Adipocyte (in vitro differentiated cells): Measurements from ENCODE around the gene CORO2B.
A peak's percentile ranks its signal among the peaks of the same experiment; 100 is the strongest.

Source experiments
- DNase-seq: peaks from one replicate; pipeline ENCODE4 v3.0.0-alpha.2; 2015; ENCODE audit warnings: low read depth
- H3K27me3 ChIP-seq: replicated peaks from 2 replicates; pipeline ENCODE4 v1.7.0; 2013; ENCODE audit warnings: mild to moderate bottlenecking, low read length, moderate library complexity; ENCODE audit not compliant: control insufficient read depth, insufficient read depth
- H3K36me3 ChIP-seq: 2 replicates; pipeline ENCODE4 v1.7.0; 2013; ENCODE audit warnings: low read length, mild to moderate bottlenecking, moderate library complexity; ENCODE audit not compliant: control insufficient read depth, insufficient read depth, severe bottlenecking
- H3K4me1 ChIP-seq: 2 replicates; pipeline ENCODE4 v1.7.0; 2013; ENCODE audit warnings: mild to moderate bottlenecking, low read length, moderate library complexity; ENCODE audit not compliant: control insufficient read depth, insufficient read depth
- H3K4me3 ChIP-seq: 2 replicates; pipeline ENCODE4 v1.7.0; 2013; ENCODE audit warnings: mild to moderate bottlenecking, low read length, moderate library complexity
- H3K9ac ChIP-seq: 2 replicates; pipeline ENCODE4 v1.7.0; 2013; ENCODE audit warnings: mild to moderate bottlenecking, low read length, moderate library complexity
- H3K9me3 ChIP-seq: 2 replicates; pipeline ENCODE4 v1.7.0; 2013; ENCODE audit warnings: mild to moderate bottlenecking, low read length, moderate library complexity; ENCODE audit not compliant: control insufficient read depth

The CORO2B gene

DNA sequence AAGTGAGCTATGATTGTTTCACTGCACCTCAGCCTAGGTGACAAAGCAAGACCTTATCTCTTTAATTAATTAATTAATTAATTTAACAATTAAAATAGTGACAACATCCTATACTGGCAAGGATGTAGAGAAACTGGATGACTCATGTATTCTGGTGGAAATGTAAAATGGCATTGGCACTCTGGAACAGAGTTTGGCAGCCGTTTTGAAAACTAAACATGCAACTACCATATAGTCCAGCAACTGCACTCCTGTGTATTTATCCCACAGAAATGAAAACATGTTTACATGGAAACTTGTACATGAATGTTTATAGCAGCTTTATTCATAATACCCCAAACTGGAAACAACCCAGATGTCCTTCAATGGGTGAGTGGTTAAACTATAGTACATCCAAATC, 185.3 kb downstream of the CORO2B start:
- Histone ChIP-seq H3K4me3 (no peak overlapping the region), H3K9me3 (no peaks in the 10 kb centered on the region), H3K4me1 (no peaks in the 10 kb centered on the region), H3K9ac (no peak overlapping the region), H3K27me3 (no peaks in the 10 kb centered on the region), H3K36me3 (no peaks in the 10 kb centered on the region)
- no peak for DNase-seq

DNA sequence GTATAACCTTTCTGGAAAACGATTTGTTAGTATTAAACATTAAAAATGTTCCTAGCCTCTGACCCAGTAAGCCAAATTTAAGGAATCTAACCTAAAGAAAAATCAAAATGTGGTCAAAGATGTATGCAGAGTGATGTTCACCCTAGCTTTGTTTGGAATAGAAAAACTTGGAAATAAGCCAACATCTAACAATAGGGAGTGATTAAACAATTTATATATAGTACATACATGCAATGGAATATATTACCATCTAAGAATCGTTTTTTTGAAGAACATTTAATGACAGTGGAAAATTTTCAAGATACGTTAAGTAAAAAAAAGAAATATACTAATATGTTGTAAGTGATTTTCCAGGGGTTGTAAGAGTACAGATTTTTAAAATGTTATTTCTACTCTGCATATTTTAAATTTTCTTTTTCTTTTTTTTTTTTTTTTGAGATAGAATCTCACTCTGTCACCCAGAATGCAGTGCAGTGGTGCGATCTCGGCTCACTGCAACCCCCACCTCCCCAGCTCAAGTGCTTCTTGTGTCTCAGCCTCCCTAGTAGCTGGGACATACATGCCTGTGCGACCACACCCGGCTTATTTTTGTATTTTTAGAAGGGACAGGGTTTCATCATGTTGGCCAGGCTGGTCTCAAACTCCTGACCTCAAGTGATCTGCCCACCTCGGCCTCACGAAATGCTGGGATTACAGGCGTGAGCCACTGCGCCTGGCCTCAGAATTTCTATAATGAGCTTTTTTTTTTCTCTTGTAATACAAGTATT, 187.0 kb downstream of the CORO2B start:
- H3K9me3 ChIP-seq: no peaks in the 10 kb centered on the region
- DNase-seq: no peak

DNA sequence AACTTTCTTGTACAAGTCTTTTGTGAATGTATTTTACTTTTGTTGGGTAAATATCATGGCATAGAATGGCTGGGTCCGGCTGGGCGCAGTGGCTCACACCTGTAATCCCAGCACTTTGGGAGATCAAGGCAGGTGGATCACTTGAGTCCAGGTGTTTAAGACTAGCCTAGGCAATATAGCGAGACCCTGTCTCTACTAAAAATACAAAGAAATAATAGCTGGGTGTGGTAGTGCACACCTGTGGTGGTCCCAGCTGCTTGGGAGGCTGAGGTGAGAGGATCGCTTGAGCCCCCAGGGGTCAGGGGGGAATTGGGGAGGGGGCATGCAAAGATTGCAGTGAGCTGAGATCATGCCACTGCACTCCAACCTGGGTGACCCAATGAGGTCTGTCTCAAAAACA, 189.0 kb downstream of the CORO2B start:
- H3K4me1 ChIP-seq: no peaks in the 10 kb centered on the region
- no peak overlapping the region for H3K4me3 ChIP-seq
- peaks cover 6% of the 10 kb centered on the region for H3K27me3 ChIP-seq
- no peak for DNase-seq
- no peaks in the 10 kb centered on the region for H3K9me3 ChIP-seq
- H3K9ac ChIP-seq: no peak overlapping the region
- no peaks in the 10 kb centered on the region for H3K36me3 ChIP-seq

More for the DNA sequence above, 187.0 kb downstream of the CORO2B start:
- Histone ChIP-seq H3K27me3 (no peaks in the 10 kb centered on the region), H3K4me1 (no peaks in the 10 kb centered on the region), H3K9ac (no peak overlapping the region), H3K36me3 (no peaks in the 10 kb centered on the region), H3K4me3 (no peak overlapping the region)

DNA sequence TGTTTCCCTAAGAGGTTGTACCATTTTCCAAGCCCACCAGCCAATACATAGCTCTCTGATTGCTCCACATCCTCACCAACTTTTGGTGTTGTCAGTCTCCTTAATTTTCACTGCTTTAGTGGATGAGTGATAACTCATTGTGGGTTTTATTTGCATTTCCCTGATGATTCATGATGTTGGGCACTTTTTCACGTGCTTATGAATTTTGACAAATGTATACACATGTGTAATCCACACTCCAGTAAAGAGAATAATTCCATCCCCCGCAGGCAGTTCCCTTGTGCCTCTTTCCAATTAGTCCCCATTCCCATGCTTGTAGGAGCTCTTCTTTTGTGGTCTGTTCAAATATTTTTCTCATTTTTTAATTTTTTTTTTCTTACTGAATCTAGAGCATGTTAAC, 189.5 kb downstream of the CORO2B start:
- no peaks in the 10 kb centered on the region for H3K9me3 ChIP-seq
- no peaks in the 10 kb centered on the region for H3K4me1 ChIP-seq
- H3K4me3 ChIP-seq: no peak overlapping the region
- no peak overlapping the region for H3K9ac ChIP-seq
- DNase-seq: peak; percentile 29
- H3K36me3 ChIP-seq: no peaks in the 10 kb centered on the region
- peaks cover 6% of the 10 kb centered on the region for H3K27me3 ChIP-seq

DNA sequence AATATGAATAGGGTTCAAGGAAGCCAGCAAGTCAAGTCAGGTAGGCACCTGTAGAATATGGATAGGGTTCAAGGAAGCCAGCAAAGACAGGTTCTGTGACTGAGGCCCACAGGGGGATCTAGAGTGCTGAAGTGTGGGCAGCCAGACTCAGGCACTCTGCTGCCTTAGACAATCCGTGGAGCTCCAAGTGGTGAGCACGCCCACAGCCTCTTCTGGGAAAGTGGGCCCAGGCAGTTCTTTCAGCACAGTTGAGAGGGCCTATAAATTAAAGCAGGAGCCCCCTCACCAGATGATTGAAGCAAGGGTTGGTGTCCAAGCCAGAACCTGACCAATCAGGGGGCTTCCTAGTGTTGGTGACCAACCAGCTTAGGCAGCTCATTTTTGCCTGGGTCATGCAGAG, 190.9 kb downstream of the CORO2B start:
- Histone ChIP-seq H3K9me3 (no peaks in the 10 kb centered on the region), H3K4me1 (peaks cover 5% of the 10 kb centered on the region)
- no peak for DNase-seq

DNA sequence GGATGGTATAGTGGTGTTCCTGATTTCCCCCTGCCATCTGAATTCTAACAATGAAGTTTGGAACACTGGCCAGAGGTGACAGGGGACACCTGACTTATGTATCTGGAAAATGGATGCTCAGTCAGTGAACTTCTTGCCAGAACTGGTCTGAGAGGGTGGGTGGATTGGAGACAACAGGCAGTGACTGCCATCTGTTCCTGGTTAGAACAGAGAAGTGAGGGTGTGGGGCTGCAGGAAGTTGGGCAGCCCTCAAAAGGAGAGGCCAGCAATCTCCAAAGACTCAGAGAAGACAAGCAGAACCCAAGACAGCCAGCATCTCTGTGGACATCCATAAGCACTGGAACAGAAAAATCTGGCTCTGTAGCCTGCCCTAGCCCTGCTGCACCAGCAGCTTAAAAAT, 191.4 kb downstream of the CORO2B start:
- Histone ChIP-seq H3K36me3 (no peaks in the 10 kb centered on the region), H3K4me1 (peaks cover 10% of the 10 kb centered on the region), H3K9ac (no peak overlapping the region), H3K4me3 (no peak overlapping the region), H3K9me3 (no peaks in the 10 kb centered on the region), H3K27me3 (peaks cover 6% of the 10 kb centered on the region)
- no peak for DNase-seq

More for the DNA sequence above, 190.9 kb downstream of the CORO2B start:
- Histone ChIP-seq H3K4me3 (no peak overlapping the region), H3K36me3 (no peaks in the 10 kb centered on the region), H3K27me3 (peaks cover 6% of the 10 kb centered on the region), H3K9ac (no peak overlapping the region)

DNA sequence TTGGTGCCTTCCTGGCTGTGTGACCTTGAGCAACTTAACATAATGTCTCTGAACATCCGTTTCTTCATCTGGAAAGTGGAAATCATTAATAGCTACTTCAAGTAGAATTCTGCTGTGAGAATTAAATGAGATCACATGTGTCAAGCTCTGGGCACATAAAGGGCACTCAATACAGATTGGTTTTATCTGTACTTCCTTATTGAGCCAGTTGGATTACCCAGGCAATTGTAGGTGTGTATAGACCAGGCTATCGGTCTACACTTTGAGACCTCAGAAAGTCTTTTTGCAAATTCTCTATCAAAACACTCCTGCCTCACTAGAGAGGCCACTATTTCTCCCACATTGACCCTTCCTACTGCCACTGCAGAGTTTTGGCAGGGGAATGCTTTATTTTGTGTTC, 194.2 kb downstream of the CORO2B start:
- Histone ChIP-seq H3K36me3 (peaks cover 6% of the 10 kb centered on the region), H3K4me1 (peaks cover 27% of the 10 kb centered on the region)
- no peak for DNase-seq

DNA sequence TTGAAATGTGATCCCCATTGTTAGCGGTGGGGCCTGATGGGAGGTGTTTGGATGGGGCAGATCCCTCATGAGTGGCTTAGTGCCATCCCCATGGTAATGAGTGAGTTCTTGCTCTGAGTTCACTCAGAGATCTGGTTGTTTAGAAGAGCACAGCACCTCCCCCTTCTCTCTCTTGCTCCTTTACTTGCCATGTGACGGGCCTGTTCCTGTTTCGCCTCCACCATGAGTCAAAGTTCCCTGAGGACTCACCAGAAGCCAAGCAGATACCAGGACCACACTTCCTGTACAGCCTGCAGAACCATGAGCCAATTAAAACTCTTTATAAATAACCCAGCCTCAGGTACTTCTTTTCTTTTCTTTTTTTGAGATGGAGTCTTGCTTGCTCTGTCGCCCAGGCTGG, 195.3 kb downstream of the CORO2B start:
- H3K4me1 ChIP-seq: peaks cover 27% of the 10 kb centered on the region
- H3K36me3 ChIP-seq: peaks cover 17% of the 10 kb centered on the region
- H3K9ac ChIP-seq: no peak overlapping the region
- no peak for DNase-seq
- no peaks in the 10 kb centered on the region for H3K9me3 ChIP-seq
- peaks cover 6% of the 10 kb centered on the region for H3K27me3 ChIP-seq
- H3K4me3 ChIP-seq: no peak overlapping the region

More for the DNA sequence above, 194.2 kb downstream of the CORO2B start:
- Histone ChIP-seq H3K9ac (no peak overlapping the region), H3K27me3 (peaks cover 6% of the 10 kb centered on the region), H3K9me3 (no peaks in the 10 kb centered on the region), H3K4me3 (no peak overlapping the region)

DNA sequence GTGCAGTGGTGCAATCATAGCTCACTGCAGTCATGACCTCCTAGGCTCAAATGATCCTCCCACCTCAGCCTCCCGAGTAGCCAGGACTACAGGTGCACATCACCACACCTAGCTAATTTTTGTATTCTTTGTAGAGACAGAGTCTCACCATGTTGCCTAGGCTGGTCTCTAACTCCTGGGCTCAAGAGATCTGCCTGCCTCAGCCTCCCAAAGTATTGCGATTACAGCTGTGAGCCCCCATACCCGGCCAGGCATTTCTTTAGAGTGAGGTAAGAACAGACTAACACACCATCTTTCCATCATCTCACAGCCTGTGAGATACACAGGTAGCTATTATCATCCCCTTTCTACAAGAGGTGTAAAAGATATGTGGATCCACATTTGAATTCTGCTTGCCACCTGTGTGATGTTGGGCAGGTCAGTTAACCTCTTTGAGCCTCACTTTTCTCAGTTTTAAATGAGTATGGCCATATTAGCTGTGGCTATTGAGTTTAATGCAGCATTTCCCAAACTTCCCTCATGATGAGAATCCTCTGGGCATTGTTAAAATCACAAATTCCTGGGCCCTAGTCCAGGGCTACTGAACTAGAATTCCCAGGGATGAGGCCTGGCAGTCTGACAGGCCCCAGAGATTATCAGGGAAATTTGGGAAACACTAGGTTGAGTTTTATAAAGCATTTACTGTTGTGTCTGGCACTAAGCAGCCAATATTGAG, 195.9 kb downstream of the CORO2B start:
- Histone ChIP-seq H3K4me1 (peaks cover 27% of the 10 kb centered on the region), H3K9me3 (no peaks in the 10 kb centered on the region), H3K4me3 (no peak overlapping the region), H3K36me3 (peaks cover 21% of the 10 kb centered on the region), H3K27me3 (peaks cover 6% of the 10 kb centered on the region), H3K9ac (no peak overlapping the region)
- no peak for DNase-seq

DNA sequence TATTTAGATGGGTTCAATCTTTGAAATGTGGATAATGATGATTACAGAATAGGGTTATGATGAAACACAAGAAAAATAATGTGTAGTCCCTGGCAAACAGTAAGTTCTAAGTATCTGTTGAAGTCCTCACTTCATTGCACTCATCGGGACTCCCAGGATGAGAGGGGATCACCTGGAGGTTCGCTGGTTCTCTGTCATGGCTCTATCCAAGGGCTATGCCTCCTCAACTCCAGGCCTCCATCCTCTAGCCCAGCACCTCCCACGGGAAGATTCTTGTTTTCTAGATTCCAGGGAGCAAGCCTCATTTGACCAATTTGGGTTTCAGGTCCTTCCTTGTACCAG, 196.4 kb downstream of the CORO2B start:
- no peak overlapping the region for H3K9ac ChIP-seq
- H3K9me3 ChIP-seq: no peaks in the 10 kb centered on the region
- no peak overlapping the region for H3K4me3 ChIP-seq
- peaks cover 24% of the 10 kb centered on the region for H3K36me3 ChIP-seq
- H3K27me3 ChIP-seq: peaks cover 6% of the 10 kb centered on the region
- H3K4me1 ChIP-seq: peaks cover 27% of the 10 kb centered on the region
- no peak for DNase-seq

DNA sequence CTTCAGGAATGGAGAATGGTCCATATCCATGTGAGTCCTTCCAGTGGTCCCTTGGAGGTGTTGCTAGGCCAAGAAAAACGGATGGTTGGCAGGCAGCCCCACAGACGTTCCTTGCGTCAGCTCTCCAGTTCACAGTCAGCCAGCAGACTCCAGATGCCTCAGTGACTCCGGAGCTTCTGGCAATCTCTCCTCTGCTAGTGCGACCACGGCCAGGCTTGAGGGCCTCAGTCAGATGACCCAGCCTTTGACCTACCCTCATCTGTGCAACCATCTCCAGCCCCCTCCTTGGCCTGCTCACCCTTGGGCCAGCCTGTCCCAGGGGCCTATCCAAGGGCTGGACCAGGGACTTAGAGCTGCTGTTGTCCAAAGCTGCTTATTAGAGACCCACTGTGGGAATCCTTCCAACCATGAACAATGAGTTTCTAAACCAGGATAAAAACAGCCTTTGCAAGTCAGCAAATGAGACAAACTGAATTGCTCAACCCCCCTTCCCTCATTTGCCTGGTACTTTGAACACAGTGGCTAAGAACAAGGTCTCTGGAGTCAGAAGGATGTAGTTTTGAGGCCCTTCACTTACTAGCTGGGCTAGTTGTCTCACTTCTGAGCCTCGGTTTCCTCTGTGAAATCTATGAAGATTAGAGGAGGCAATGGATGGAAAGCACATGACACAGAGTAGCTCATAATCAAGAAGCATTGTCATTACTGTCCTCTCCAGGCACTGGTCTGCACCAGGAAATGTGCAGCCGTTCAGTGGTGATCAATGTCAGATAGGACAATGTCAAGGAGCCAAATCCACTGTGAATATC, 197.1 kb downstream of the CORO2B start:
- DNase-seq: no peak
- Histone ChIP-seq H3K4me3 (peak overlapping the region; percentile 11), H3K4me1 (peaks cover 27% of the 10 kb centered on the region)

More for the DNA sequence above, 197.1 kb downstream of the CORO2B start:
- Histone ChIP-seq H3K27me3 (peaks cover 6% of the 10 kb centered on the region), H3K36me3 (peaks cover 31% of the 10 kb centered on the region), H3K9me3 (no peaks in the 10 kb centered on the region), H3K9ac (peak overlapping the region; percentile 14)
